ENCODE results near the gene PDP2. TPM values are rescaled to one million over a fixed set of nuclear protein-coding genes. Genes with fewer than 3 reads are reported as not detected.

PDP2 gene
- total RNA-seq, 3 donors from 2014 or later (not counting 1 experiment from before 2014, with no cell fraction given): 10.2 to 16.5 (median 11.0) TPM

DNA sequence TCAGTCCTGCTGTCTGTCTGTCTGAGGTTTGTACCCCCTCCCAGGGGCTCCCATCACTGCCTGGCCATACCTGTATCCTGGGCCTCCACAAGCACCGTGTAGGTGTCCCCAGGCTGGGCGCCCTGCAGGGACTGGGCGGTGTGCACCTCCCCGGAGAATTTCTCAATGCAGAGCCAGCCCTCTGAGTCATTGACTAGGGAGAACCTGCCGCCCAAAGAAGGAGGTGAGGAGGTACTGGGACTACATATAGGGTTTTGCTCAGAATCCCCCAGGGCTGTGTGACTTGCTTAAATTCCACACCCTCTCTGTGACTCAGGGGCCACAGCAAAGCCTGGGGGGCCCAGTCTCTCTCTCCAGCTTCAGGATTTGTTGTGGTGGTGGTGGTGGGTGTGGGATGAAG lies 30.8 kb downstream of the PDP2 start:
- Mint-ChIP-seq H3K36me3 (no peaks in the 10 kb centered on the region), H3K4me3 (no peak overlapping the region), H3K27ac (no peak overlapping the region), H3K27me3 (ENCODE audit: low read depth in 2 of 2) (peaks cover 0 to 3% of the 10 kb centered on the region in 2 donors), H3K4me1 (peaks cover 0 to 4% of the 10 kb centered on the region in 2 donors), H3K9me3 (no peaks in the 10 kb centered on the region)
- no peaks in the 10 kb centered on the region for H3K36me3 ChIP-seq (ENCODE audit: control insufficient read depth, insufficient read depth, low read length)
- TF ChIP-seq, protein P1, sequence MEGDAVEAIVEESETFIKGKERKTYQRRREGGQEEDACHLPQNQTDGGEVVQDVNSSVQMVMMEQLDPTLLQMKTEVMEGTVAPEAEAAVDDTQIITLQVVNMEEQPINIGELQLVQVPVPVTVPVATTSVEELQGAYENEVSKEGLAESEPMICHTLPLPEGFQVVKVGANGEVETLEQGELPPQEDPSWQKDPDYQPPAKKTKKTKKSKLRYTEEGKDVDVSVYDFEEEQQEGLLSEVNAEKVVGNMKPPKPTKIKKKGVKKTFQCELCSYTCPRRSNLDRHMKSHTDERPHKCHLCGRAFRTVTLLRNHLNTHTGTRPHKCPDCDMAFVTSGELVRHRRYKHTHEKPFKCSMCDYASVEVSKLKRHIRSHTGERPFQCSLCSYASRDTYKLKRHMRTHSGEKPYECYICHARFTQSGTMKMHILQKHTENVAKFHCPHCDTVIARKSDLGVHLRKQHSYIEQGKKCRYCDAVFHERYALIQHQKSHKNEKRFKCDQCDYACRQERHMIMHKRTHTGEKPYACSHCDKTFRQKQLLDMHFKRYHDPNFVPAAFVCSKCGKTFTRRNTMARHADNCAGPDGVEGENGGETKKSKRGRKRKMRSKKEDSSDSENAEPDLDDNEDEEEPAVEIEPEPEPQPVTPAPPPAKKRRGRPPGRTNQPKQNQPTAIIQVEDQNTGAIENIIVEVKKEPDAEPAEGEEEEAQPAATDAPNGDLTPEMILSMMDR (IDR thresholded peaks at IDR 0.05): no peak
- no peak overlapping the region for H3K4me3 ChIP-seq (ENCODE audit: low read length)
- no peaks in the 10 kb centered on the region for H3K27me3 ChIP-seq (ENCODE audit: control insufficient read depth, insufficient read depth, low read length)
- no peaks in the 10 kb centered on the region for H3K4me1 ChIP-seq (ENCODE audit: control insufficient read depth, insufficient read depth, low read length)
- intact Hi-C loops (cut with micrococcal nuclease): no loop called here
- WGBS (ENCODE audit: insufficient coverage): 88% methylated on average over 5 of the region's 5 CpGs
- no peaks in the 10 kb centered on the region for H3K9me3 ChIP-seq (ENCODE audit: control insufficient read depth, insufficient read depth, low read length)
- ATAC-seq: no peak
- DNase-seq: no peak
- no peak overlapping the region for H3K27ac ChIP-seq (ENCODE audit: low read length)

DNA sequence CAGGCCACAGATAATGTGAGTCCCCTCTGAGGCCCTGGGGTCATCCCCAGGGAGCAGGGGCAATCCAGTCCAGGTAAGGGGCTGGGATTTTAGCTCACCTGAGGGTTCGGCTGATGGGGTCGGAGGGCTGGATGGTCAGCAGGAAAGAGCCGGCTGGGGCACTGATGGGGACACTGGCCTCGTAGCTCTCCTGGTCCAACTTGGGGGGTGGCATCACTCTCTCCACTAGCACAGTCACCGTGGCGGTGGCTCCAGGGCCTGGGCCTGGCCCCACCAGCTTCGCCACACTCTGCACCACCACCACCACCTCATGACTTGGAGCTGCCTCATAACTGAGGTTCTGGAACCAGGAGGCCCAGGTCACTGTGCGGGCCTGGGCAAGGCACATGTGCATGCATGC lies 31.5 kb downstream of the PDP2 start:
- no peak overlapping the region for H3K27ac Mint-ChIP-seq
- H3K36me3 ChIP-seq (ENCODE audit: control insufficient read depth, insufficient read depth, low read length): no peaks in the 10 kb centered on the region

DNA sequence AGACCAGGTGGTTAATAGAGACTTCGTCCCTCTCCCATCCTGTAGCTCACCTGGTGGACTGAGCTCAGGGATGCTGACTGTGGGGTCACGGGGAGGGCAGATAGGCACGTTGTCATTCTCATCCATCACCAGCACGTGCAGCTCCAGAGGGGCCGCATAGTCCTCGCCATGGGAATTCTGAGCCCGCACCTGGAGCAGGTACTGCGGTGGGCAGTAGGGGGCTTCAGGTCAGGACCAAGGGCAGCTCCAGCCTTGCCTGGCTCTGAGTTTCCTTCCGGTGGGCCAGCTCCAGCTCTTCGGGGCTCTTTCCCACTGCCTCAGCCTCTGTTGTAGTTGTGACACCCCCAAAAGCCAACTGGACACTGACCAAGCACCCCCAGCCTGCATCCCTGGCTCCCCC lies 32.8 kb downstream of the PDP2 start:
- no peaks in the 10 kb centered on the region for H3K9me3 Mint-ChIP-seq
- H3K4me3 Mint-ChIP-seq: no peak overlapping the region
- intact Hi-C loops (cut with micrococcal nuclease): no loop called here
- TF ChIP-seq, protein P1 (IDR thresholded peaks at IDR 0.05): no peak
- peaks cover 0 to 3% of the 10 kb centered on the region in 2 donors for H3K27me3 Mint-ChIP-seq (ENCODE audit: low read depth in 2 of 2)
- no peak overlapping the region for H3K27ac Mint-ChIP-seq
- H3K27me3 ChIP-seq (ENCODE audit: control insufficient read depth, insufficient read depth, low read length): no peaks in the 10 kb centered on the region
- H3K4me1 Mint-ChIP-seq: no peaks in the 10 kb centered on the region
- ATAC-seq (no peak), DNase-seq (no peak)
- no peaks in the 10 kb centered on the region for H3K4me1 ChIP-seq (ENCODE audit: control insufficient read depth, insufficient read depth, low read length)
- no peaks in the 10 kb centered on the region for H3K36me3 ChIP-seq (ENCODE audit: control insufficient read depth, insufficient read depth, low read length)
- 54% methylated on average over 10 of the region's 10 CpGs for WGBS (ENCODE audit: insufficient coverage)
- H3K36me3 Mint-ChIP-seq: no peaks in the 10 kb centered on the region
- no peak overlapping the region for H3K4me3 ChIP-seq (ENCODE audit: low read length)
- H3K27ac ChIP-seq (ENCODE audit: low read length): no peak overlapping the region
- H3K9me3 ChIP-seq (ENCODE audit: control insufficient read depth, insufficient read depth, low read length): no peaks in the 10 kb centered on the region

More for the DNA sequence above, 31.5 kb downstream of the PDP2 start:
- Mint-ChIP-seq H3K36me3 (no peaks in the 10 kb centered on the region), H3K4me3 (no peak overlapping the region), H3K4me1 (no peaks in the 10 kb centered on the region), H3K27me3 (ENCODE audit: low read depth in 2 of 2) (peaks cover 0 to 3% of the 10 kb centered on the region in 2 donors), H3K9me3 (no peaks in the 10 kb centered on the region)
- no peak overlapping the region for H3K27ac ChIP-seq (ENCODE audit: low read length)
- DNase-seq (no peak), ATAC-seq (no peak)
- H3K9me3 ChIP-seq (ENCODE audit: control insufficient read depth, insufficient read depth, low read length): no peaks in the 10 kb centered on the region
- WGBS (ENCODE audit: insufficient coverage): 92% methylated on average over 8 of the region's 8 CpGs
- H3K4me1 ChIP-seq (ENCODE audit: control insufficient read depth, insufficient read depth, low read length): no peaks in the 10 kb centered on the region
- intact Hi-C loops (cut with micrococcal nuclease): no loop called here
- TF ChIP-seq, protein P1 (IDR thresholded peaks at IDR 0.05): no peak
- H3K4me3 ChIP-seq (ENCODE audit: low read length): no peak overlapping the region
- no peaks in the 10 kb centered on the region for H3K27me3 ChIP-seq (ENCODE audit: control insufficient read depth, insufficient read depth, low read length)

DNA sequence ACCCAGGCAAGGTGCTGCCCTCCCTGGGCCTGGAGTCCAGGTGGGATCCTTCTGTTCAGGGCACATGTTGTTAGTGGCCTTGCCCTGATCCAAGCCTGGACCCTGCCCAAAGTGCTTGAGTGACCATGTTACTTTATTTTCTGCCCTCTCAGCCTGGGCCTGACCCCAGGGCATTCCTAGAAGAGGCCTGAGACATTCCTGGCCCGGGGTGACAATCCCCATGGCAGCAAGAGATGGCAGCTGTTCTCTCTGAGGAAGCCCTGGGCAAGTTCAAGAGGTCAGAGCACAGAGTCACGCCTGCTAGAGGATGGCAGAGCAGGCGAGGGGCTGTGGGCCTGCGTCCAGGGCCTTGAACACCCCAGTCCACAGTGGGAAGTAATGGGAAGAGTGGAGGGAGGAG lies 33.4 kb downstream of the PDP2 start:
- WGBS (ENCODE audit: insufficient coverage): 80% methylated on average over 4 of the region's 4 CpGs
- Histone ChIP-seq H3K27me3 (ENCODE audit: control insufficient read depth, insufficient read depth, low read length) (no peaks in the 10 kb centered on the region), H3K4me3 (ENCODE audit: low read length) (no peak overlapping the region), H3K4me1 (ENCODE audit: control insufficient read depth, insufficient read depth, low read length) (no peaks in the 10 kb centered on the region), H3K27ac (ENCODE audit: low read length) (no peak overlapping the region), H3K9me3 (ENCODE audit: control insufficient read depth, insufficient read depth, low read length) (no peaks in the 10 kb centered on the region), H3K36me3 (ENCODE audit: control insufficient read depth, insufficient read depth, low read length) (no peaks in the 10 kb centered on the region)
- no peak overlapping the region for H3K27ac Mint-ChIP-seq
- TF ChIP-seq, protein P1 (IDR thresholded peaks at IDR 0.05): no peak
- intact Hi-C loops (cut with micrococcal nuclease): no loop called here
- DNase-seq (no peak), ATAC-seq (no peak)
- H3K36me3 Mint-ChIP-seq: no peaks in the 10 kb centered on the region
- H3K27me3 Mint-ChIP-seq (ENCODE audit: low read depth in 2 of 2): peaks cover 0 to 3% of the 10 kb centered on the region in 2 donors
- no peaks in the 10 kb centered on the region for H3K4me1 Mint-ChIP-seq
- no peaks in the 10 kb centered on the region for H3K9me3 Mint-ChIP-seq
- H3K4me3 Mint-ChIP-seq: no peak overlapping the region

Data from natural killer cell (primary cell).